Loucy (cell line): Measurements from ENCODE around the gene DENND5A.

Experiments used
- EZH2phosphoT487 ChIP-seq: fragments of 200-600 bp; IDR thresholded peaks from 2 replicates; pipeline ENCODE4 v1.6.1; 2018; ENCODE audit warnings: antibody characterized with exemption, mild to moderate bottlenecking, moderate library complexity, borderline replicate concordance
- TF ChIP-seq, protein P1 (sequence below): fragments of 200-600 bp; sonication (generic); conservative IDR thresholded peaks from 2 replicates; pipeline ENCODE4 v1.5.1; 2014; ENCODE audit warnings: mild to moderate bottlenecking, antibody characterized with exemption, low read length

DNA sequence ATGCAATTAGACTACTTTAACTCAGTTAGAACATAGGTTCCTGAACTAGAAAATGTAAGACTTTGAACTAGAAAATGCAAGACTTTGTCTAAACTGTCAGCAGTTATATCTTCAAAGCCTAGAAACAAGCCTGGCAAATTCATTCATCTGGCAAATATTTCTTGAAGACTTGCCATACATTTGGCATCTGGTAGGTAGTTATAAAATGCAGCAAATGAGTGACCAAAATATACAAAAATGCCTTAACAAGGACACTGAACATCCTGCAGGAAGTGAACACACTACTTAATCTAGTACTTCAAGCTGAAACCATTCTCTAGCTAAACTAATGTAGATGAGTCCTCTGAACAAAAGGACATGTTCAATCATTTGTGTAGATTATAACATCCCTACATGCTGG is 89.0 kb downstream of the DENND5A start:
- TF ChIP-seq, protein P1, sequence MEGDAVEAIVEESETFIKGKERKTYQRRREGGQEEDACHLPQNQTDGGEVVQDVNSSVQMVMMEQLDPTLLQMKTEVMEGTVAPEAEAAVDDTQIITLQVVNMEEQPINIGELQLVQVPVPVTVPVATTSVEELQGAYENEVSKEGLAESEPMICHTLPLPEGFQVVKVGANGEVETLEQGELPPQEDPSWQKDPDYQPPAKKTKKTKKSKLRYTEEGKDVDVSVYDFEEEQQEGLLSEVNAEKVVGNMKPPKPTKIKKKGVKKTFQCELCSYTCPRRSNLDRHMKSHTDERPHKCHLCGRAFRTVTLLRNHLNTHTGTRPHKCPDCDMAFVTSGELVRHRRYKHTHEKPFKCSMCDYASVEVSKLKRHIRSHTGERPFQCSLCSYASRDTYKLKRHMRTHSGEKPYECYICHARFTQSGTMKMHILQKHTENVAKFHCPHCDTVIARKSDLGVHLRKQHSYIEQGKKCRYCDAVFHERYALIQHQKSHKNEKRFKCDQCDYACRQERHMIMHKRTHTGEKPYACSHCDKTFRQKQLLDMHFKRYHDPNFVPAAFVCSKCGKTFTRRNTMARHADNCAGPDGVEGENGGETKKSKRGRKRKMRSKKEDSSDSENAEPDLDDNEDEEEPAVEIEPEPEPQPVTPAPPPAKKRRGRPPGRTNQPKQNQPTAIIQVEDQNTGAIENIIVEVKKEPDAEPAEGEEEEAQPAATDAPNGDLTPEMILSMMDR: no peak
- TF ChIP-seq EZH2phosphoT487: no peak
